HG03354 (cell line): Measurements from ENCODE around the gene MAD1L1.

Experiments
- ATAC-seq: cut with Tn5 transposase; IDR thresholded peaks from one replicate; pipeline ENCODE4 v1.9.1; 2021; ENCODE audit warnings: mild to moderate bottlenecking; ENCODE audit not compliant: unreplicated experiment, poor library complexity, severe bottlenecking

Gene MAD1L1

DNA sequence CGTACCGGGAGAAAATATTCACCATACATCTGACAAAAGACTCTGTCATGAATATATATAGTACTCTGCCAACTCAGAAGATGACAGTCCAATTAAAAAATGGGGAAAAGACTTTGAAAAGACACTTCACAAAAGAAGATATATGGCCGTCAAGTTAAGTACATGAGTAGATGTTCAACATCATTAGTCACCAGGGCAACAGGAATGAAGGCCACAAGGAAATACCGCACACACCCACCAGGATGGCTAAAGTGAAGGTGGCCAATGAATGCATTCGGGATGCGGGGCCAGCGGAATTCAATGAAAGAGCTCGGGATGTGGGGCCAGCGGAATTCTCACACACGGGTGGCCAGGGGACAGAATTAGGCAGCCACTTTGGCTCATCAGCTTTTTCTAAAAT is 42.2 kb downstream of the MAD1L1 start:
- no peak for ATAC-seq

DNA sequence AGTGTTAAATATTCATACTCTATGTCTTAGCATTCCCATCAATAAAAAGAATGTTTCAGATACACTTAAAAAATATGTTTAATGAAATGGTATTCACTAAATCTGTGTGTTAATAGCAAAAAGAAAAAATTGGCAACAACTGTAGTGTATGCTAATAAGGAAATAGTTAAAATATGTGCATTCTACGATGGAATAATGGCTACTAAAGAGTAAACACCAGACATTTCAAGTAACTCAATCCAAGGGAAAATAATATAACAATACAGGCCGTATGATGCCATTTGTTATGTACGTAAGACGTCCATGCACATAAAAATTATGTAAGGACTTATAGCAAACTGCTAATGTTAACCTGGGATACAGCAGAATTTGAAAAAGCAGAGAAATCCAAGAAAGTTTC is 46.6 kb downstream of the MAD1L1 start:
- no peak for ATAC-seq

DNA sequence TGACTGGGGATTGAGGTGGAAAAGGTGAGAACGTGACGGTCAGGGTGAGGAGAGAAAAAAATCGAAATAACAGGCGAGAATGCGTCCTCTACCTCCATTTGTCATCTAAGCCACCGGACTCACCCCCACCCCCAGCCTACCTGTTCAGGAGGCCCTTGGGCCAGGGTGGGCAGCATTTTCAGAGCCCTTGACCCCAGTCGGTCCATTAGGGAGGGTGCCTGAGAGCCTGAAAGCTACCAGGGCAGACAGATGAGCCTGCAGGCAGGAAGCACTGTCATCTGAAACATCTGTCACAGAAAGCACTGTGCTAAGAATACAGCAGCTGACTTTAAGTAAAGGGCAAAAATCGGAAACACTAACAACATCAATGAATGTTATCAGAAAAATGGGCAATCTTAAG is 47.0 kb downstream of the MAD1L1 start:
- no peak for ATAC-seq

DNA sequence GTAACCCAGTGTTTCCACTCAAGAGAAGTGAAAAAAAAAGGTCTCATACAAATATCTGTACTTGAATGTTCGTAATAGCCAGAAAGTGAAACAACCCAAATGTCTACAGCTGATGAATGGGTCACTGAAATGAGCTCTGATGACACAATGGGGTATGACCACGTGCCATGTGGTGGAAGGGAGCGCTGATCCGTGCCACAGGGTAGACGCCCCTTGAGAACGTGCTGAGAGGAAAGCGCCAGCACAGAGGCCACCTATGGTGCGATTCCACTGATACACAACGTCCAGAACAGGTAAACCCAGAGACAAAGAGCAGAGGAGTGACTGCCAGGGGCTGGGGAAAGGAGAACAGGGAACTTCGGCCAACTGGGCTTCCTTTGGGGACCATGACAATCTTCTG is 50.3 kb downstream of the MAD1L1 start:
- no peak for ATAC-seq

DNA sequence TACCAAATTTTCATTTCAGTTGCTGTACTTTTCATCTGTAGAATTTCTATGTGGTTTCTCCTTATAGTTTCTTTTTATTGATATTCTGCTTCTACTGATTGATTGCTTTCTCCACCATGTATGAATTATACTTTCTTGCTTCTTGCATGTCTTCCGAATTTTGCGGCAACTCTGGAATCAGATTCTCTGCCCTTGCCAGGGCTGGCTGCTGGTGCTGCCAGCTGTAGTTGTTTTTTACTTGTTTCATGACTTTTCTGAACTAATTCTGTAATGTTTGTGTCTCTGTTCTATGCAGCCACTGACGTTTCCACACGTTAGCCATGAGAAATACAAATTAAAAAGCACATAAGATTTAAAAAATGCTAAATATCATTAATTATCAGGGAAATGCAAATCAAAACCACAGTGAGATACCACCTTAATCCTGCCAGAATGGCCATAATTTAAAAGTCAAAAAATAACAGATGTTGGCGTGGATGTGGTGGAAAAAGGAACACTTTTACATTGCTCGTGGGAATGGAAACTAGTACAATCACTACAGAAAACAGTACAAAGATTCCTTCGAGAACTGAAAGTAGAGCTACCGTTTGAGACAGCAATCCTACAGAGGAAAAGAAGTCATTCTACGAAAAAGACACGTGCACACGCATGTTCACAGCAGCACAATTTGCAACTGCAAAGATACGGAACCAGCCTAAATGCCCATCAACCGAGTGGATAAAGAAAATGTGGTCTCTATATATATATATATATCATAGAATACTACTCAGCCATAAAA is 51.5 kb downstream of the MAD1L1 start:
- ATAC-seq, result no peak

DNA sequence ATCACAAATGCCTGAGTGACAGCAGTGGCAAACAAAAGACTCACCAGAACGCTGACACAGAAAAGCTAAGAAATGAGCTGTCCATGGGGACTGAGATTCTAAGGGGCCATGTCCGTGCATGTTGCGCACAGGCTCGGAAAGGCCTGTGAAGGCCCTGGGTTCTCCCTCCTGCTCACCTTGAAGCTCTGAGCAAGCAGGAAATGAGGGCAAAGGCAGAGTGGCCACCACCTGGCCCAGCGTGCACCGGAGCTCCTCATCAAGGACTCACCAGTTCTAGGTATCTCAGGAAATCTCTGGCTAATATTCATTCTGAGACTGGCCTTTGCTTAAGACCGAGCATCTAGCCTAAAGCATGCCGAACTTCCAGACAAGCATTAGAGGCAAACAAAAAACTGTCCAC is 52.7 kb downstream of the MAD1L1 start:
- ATAC-seq, result no peak

DNA sequence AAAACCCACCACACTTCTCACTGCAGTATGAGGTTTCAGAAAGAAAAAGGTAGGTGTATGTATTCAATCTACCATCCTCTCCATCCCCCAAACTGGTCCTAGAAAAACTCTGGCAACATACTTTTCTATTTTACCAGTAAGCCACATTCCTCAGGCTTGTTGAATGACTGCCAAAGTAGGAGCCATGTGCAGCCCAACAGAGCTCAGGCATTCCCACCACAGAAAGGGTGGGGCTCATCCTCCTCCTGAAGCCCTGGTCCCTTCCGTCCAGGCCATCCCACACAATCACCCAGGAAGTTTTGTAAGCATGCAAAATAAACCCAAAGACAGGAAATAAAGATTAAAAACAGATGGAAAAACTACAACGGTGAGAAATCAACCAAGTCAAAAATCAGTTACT is 57.2 kb downstream of the MAD1L1 start:
- no peak for ATAC-seq

DNA sequence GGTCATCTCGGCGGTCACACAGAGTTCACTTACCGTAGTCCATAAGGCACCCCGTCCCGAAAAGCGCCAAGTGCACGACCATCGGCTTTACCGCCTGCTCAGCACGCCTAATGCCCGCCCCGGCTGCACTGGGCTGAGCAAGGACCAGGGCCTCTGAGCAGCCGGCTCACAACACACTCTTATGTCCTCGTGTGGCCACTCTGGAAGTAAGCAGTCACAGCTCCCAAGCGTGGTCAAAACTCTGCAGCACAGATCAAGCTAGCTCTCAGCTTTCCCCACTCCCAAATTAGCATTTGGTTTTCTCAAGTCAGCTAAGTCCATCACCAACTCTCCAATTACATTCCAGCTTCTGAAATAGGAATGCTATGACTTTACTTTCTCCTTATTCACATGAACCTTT is 57.7 kb downstream of the MAD1L1 start:
- no peak for ATAC-seq

DNA sequence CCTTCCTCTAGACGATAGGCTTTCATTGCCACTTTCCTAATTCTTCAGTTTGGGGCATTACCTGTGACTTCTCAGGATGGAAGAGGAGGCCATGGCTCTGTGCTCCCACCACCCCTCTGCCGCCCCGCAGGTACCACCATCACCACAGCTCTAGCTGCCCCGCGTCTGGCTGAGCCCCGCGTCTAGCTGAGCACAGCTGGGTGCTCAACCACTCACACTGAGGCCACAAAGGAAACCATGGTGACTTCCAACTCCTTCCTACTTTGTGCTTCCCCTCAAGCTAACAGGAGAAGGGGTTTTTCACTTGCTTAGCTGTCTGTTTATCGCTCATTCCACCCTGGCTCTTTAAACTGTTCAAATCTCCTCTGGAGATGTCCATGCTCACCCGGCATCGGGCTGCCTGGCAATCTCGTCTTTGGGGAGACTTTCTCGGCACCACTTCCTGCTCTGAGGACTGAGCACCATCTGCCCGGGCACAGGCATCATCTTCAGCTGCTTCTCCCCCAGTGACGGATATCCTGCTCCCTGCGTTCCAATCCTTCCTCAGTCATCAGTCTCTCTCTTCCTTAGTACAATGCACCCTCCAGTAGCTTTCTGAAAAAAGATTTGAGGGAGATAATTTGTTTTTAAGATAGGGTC is 59.4 kb downstream of the MAD1L1 start:
- ATAC-seq, result no peak

DNA sequence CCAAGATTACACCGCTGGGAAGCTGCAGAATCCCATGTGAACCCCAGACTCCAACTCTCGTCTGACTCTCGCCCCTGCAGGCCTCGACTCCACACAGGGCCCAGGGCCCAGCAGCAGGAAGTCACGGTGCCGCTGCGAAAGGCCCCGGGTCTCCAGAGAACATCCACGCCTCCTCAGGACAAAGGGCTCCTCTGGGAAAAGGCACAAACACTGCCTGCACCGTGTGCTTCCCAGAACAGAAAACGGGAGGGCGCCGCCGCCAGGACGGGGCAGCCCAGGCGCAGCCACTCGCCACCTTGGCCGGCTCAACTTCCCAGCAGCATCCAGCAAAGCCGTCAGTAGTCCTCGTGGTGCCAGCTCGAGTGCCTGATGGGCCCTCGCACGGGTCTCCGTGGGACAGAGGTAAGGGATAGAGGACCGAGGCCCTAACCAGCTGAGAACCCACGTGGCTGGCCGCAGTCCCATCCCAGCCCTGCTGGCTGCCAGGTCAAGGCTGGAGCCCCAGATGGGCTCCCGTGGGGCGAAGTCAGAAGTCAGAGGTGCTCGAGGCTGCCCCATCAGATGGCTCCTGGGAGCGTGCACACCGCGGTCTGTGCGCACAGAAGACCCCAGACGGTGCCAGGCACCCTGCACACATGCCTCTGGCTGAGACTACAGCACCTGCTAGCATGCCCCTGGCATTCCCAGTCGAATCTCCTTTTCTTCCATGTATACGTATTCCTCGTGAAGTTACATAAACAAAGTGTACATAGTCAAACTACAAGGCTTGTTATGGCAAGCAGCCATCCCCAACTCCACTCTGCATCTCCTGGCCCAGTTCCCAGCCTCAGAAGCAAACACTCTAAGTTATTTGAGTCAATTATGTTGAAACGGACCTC is 60.2 kb downstream of the MAD1L1 start:
- no peak for ATAC-seq

DNA sequence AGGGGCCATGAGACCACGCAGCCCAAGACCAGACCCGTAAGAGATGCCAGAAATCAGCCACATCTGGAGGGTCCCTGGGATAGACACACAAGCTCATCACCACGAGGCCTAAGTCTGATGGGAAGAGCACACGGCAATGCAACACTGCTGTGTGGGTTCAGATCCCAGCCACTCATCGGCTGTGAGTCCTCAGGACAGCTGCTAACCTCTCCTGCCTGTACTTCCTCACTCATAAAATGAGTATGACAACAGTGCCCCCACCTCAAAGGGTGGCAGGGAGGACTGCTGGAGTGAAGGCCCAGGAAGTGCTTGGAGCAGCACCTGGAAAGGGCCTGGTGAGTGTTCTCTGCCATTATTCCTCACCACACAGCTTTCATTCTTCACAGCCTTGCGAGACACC is 60.9 kb downstream of the MAD1L1 start:
- no peak for ATAC-seq

DNA sequence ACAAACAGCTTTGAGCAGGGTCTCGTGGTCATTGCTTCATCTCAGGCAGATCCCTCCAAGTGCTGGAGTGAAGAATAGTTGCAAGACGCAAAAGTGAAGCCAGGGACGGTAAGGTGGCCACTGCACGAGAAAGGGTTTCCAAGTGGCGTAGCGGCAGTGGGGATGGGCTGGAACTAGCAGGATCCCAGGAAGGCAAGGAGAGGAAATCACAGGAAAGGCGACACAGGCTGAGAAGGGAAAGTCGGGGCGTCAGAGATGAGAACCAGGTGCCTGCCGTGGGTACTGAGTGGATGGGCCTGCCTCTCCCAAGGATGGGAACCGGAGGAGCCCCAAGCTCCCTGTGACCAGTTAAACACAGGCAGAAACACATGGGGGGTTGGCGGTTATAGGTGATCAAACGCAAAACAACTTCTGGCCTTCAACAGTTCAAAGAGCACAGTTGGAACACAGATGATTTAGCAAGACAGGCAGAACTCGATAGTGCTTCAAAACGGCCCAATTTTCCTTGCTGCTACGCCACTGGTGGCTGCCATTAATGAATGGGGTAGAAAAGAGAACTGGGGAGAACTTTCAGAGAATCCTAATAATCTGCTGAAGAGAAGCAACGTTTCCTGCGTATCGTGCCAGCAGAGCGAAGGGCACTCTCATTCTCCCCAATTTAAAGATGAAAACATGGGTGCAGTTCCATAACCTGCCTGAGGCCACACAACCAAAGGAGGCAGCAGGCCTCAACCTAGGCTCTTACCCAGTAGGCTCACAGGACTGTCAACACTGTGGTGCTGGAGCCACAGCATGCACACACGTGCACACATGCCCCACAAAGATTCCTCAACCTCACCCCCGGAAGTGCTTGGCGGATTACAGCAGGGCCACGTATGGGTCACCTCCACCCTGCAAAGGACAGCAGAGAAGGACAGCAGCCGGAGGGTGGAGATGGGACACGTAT is 61.9 kb downstream of the MAD1L1 start:
- ATAC-seq, result no peak

DNA sequence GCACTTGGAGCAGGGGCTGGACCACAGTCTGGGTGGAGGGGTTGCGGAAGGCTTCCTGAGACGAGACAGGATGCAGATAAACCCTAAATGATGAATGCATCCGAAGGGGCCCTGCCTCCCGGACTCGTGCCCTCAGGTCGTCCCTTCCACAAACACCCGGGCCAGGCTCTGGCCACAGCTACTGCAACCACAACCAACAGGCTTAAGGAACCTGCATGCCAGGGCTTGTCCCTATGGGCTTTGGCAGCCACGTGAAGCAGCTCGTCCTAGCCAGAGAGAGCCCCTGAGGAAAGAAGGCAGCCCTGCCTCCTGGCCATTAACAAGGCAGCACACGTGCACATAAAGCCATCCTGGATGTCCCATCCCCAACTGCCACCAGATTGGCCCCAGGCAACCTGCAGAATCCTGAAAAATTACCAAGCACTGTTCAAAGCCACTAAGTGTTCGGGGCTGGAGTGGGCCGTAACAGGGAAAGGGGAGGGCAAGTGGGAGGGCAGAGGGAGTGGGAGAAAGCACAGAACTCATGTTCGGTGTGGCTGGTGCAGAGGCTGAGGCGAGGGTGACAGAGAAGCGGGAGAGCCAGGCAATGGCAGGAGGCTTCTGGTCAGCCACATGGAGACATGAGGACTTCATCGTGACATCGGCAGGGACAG is 62.7 kb downstream of the MAD1L1 start:
- no peak for ATAC-seq

DNA sequence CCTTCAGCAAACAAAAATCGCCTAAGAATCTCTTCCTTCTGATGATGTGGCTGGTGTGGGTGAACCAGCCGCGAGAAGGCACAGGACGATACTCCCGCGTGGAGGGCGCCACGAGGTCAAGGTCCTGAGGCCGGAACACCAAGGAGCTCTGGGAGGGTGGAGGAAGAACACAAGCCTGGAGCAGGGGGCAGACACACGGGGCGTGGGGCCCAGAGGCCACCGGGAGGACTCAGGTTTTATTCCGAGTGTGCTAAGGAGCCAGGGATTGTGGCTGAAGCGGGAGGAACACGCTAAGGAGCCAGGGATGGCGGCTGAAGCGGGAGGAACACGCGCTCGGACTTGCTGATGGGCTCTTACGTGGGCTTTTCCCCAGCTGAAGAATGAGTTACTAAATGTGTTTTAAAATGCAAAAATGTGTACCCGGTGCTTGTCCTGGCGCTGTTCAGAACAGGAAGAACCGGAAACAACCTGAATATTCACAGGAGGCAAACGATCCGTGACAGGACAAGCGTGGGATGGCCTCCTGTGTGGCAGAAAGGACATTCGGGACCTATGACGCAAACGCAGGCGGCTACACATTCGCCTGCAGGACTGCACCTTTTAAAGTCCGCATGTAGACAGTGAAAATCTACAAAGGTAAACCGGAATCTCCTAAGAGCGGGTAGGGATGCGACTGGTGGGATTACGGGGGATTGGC is 64.0 kb downstream of the MAD1L1 start:
- ATAC-seq, result no peak

DNA sequence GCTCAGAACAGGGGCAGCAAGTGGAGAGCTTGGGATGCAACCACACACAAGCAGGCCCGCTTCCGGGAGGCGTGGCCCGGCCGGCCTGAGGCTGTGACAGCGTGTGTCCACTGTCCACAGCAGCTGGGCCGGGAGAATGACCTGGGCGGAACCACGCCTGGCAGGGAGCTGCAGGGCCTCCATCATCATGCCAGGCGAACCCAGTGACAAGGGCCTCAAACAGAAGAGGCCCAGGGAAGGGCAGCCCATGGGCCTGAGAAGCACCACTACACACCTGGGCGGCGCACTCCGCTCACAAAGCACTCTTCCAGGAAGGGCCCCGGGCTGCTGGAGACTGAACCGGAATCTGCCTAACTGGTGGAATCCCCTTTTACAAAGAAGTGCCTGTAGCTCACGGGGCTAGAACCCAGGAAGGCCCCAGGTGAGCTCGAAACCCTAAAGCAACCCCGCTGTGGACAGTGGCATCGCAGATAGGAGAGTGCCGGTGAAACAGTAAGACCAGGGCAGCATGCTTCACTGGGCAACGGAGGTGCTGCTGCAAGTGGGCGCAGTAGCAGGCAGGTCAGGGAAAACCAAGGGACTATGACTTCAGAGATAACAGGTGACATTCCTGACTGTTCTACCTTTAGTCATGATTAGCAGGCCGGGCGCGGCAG is 66.0 kb downstream of the MAD1L1 start:
- ATAC-seq, result no peak

DNA sequence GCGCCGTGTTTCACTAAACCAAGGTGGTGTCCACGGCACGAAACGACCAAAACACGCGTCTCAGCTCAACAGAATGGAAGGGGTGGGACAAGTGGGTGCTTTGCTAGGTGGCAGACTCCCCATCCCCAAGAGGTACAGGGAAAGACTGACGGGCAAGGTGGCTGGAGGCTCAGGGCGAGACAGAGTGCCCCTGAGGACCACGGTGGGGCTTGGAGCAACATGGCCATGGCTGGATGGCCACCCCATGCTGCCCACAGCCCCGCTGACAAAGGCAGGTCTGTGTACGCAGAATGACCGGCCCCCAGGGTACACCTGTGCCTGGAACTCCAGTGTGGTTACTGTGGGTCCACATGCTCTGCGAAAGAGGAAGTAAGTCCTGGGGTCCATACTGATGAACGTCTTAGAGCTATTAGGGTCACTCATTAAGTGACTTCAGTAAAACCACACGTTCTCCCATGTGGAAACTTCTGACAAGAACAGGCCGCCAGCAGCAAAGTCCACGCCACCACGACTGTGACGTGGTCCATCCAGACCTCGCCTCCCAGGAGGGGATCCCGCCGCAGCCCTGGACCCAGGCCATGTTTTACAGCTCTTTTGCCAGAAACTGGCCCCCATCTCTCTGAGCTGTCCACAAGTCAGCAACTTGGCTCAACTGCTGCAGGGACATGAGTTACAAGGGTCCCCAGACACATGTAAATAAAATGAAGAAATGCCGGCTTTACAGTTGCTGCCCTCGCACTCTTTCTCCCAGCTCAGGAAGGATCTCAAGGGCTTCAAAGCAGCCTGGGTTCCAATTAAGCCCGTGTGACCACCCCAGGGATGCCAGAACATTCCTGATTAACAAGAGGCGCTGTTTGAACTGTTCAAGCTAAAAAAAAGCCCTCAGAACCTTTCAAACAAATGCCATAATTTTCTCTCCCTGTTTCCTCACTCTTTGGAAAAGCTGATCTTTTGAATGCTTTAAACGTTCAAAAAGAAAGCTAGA is 66.8 kb downstream of the MAD1L1 start:
- peak; percentile 96 for ATAC-seq

DNA sequence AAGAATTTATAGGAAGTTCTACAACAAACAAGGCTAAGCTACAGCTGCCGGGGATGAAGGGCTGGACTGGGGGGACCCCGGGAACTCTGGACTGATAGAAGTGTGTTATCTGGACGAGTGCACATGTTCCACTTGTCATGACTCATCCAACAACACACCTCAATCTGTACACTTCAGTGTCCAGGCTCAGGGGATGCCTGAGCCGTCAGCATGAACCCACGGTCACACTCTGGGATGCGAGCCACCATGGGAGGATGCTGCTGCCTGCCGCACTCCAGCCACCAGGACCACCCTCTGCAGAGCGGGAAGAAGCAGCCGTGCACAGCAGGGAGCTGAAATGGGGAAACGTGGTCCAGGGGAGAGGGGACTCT is 67.5 kb downstream of the MAD1L1 start:
- no peak for ATAC-seq
